Bronchial epithelial cell (primary cell): ENCODE measurements around the gene MAPRE3. TPM values are rescaled to one million over a fixed set of nuclear protein-coding genes. Genes with fewer than 3 reads are reported as not detected.

Experiments used
- DNase-seq: peaks from one replicate; pipeline ENCODE4 v3.0.0-alpha.2; 2010; ENCODE audit warnings: low read depth
- FAIRE-seq: peaks from 2 replicates; lab custom pipeline; 2011; peaks lifted over from hg19 to GRCh38; lab: Jason Lieb, UNC
- H3K27me3 ChIP-seq: 2 replicates; pipeline ENCODE4 v1.5.1; 2011; ENCODE audit warnings: low read length; ENCODE audit not compliant: control insufficient read depth, insufficient read depth
- H3K36me3 ChIP-seq: 2 replicates; pipeline ENCODE4 v1.5.1; 2011; ENCODE audit warnings: low read length; ENCODE audit not compliant: control insufficient read depth, insufficient read depth
- H3K4me3 ChIP-seq: 2 replicates; pipeline ENCODE4 v1.5.1; 2011; ENCODE audit warnings: mild to moderate bottlenecking, low read depth, low read length, control low read depth
- CTCF ChIP-seq: IDR thresholded peaks from 2 replicates; pipeline ENCODE4 v1.5.1; 2011; ENCODE audit warnings: mild to moderate bottlenecking, moderate library complexity, low read length, control low read depth, inconsistent platforms; ENCODE audit not compliant: insufficient read depth, severe bottlenecking
- total RNA-seq: library from RNA; depleted of rRNA; stranded (reverse); fragments of >200 nt; gene quantifications from 2 replicates; pipeline ENCODE4 v1.2.1, GENCODE V29; 2014

Gene MAPRE3
- total RNA-seq, 1 donor from 2014 or later = 1.6 TPM

- H3K36me3 ChIP-seq = peaks cover 10% of the 10 kb centered on the region
- FAIRE-seq = no peak
- no peak for TF ChIP-seq CTCF
Measured at GRCh38 chr2:27065128-27065527, 94.7 kb downstream of the MAPRE3 start.

GRCh38 chr2:27067385-27067784 lies 96.9 kb downstream of the MAPRE3 start:
- H3K36me3 ChIP-seq = peaks cover 12% of the 10 kb centered on the region
- no peak for TF ChIP-seq CTCF
- no peak for FAIRE-seq
- DNase-seq = no peak
- H3K4me3 ChIP-seq = no peak overlapping the region
- H3K27me3 ChIP-seq = no peaks in the 10 kb centered on the region

More at GRCh38 chr2:27065128-27065527, 94.7 kb downstream of the MAPRE3 start:
- Histone ChIP-seq H3K4me3 (no peak overlapping the region), H3K27me3 (no peaks in the 10 kb centered on the region)
- DNase-seq = no peak

- H3K36me3 ChIP-seq = peaks cover 12% of the 10 kb centered on the region
- H3K27me3 ChIP-seq = no peaks in the 10 kb centered on the region
- TF ChIP-seq CTCF = no peak
- DNase-seq (no peak), FAIRE-seq (no peak)
- H3K4me3 ChIP-seq = no peak overlapping the region
Measured at GRCh38 chr2:27069436-27069835, 99.0 kb downstream of the MAPRE3 start.

GRCh38 chr2:27069961-27070618 lies 99.7 kb downstream of the MAPRE3 start:
- TF ChIP-seq CTCF = no peak
- Histone ChIP-seq H3K4me3 (peak overlapping the region; percentile 93), H3K27me3 (no peaks in the 10 kb centered on the region), H3K36me3 (peaks cover 12% of the 10 kb centered on the region)
- FAIRE-seq = no peak
- DNase-seq = no peak

- TF ChIP-seq CTCF = no peak
- Histone ChIP-seq H3K36me3 (peaks cover 12% of the 10 kb centered on the region), H3K27me3 (no peaks in the 10 kb centered on the region), H3K4me3 (peak overlapping the region; percentile 93)
- DNase-seq = no peak
- FAIRE-seq = no peak
Measured at GRCh38 chr2:27070653-27071276, 100.3 kb downstream of the MAPRE3 start.
